HG03280 (cell line): Measurements from ENCODE around the gene HP.
"Not testable (repeated sequence)": the region's sequence is repeated elsewhere in the genome, so short reads cannot be mapped to it uniquely, and the experiment has no call there.

Experiments
- ATAC-seq: cut with Tn5 transposase; IDR thresholded peaks from one replicate; pipeline ENCODE4 v1.9.1; 2021; ENCODE audit warnings: mild to moderate bottlenecking, moderate library complexity; ENCODE audit not compliant: unreplicated experiment

Gene HP, protein sequence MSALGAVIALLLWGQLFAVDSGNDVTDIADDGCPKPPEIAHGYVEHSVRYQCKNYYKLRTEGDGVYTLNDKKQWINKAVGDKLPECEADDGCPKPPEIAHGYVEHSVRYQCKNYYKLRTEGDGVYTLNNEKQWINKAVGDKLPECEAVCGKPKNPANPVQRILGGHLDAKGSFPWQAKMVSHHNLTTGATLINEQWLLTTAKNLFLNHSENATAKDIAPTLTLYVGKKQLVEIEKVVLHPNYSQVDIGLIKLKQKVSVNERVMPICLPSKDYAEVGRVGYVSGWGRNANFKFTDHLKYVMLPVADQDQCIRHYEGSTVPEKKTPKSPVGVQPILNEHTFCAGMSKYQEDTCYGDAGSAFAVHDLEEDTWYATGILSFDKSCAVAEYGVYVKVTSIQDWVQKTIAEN

GRCh38 chr16:72054254-72054847, at the start of gene HP:
TSS of gene HP (plus strand) at chr16:72054505. CDS start at chr16:72054653, 148 bp downstream.
- not testable (repeated sequence) for ATAC-seq

DNA sequence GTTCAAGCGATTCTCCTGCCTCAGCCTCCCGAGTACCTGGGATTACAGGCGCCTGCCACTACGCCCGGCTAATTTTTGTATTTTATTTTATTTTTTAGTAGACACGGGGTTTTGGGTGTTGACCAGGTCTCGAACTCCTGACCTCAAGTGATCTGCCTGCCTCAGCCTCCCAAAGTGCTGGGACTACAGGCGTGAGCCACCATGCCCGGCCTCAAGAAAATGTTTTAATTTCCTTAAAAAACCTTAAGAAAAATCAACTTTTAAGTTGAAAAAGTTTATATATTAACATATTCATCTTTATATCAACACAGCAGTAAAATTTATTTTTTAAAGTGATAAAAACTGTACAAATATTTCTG, 46.3 kb upstream of the HP start:
- not testable (repeated sequence) for ATAC-seq

DNA sequence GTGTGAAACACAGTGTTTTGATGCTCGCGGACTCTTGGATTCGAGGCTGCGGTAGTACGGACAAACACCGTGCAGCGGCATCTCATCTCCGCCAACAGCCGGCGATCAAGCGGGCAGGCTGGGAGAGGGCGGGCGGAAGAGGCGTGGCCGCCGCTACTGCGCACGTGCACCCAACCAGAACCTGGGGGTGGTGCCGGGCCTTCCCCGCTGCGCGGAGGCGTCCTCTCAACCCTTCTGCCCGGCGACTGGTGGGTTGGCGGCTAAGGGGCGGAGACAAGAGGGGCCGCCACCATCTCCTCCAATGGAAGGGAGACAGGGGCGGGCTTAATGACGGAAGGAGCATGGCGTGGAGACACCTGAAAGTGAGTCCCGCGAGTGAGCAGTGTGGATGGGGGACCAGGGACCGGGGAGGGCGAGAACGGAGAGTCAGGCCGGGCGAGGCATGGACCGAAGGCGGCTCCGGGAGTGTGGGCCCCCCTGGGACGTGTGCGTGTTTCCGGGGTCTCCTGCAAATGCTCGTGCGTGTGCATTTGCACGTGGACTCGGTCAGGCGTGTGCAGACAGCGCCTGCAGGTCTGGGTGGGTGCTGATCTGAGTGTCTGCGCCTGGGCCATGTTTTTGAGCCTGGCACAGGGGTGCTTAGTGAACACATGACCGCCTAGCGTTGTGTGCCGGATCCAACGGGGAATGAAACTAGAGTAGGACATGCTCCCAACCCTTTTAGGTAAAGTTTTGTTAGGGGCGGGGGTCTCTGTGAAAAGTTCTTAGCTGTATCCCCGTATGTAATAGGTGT, 45.7 kb upstream of the HP start, which contains the start of gene DHODH:
DHODH (plus strand) TSS at position 321 of the 793 bp plus-strand sequence; CDS start at position 342, 21 bp downstream.
- peak; percentile 99 for ATAC-seq

GRCh38 chr16:72009779-72010178, 44.5 kb upstream of the HP start:
- ATAC-seq = no peak

DNA sequence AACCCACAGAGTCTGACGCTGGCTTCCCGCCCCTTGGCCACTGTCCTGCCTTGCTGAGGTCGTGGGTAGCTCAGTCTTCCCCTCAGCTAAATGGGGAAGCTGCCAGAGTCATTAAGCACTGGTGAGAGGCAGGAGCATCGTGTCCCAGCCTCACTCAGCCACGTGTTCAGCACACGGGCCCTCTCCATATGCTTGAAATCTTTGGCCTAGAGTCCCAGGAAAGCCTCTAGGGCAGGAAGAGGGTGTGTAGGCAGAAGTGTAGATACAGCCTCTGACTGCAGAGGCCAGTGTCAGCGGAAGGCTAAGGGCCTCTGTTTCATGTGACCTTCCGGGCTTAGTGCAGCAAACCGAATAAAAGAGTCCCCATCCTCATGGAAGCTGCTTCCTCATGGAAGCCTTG, 41.7 kb upstream of the HP start:
- ATAC-seq = no peak

DNA sequence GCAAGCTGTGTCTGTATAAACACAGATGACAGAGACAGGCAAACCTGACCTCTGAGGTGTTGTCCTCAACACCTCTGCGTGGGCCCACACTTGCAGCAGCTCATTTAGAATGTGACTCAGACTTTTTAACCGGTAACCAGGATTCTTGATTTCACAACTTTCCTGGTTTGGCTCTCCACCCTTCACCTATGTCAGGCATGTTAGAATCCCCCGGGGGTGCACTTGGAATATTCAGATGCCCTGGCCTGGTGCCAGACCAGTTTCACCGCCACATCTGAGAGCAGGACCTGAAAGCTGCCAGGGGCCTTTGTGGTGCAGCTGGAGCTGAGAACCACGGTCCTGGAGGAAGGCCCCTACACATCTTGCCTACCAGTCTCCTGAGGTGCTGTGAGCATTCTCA, 40.9 kb upstream of the HP start:
- ATAC-seq = no peak

- ATAC-seq = no peak
Measured at GRCh38 chr16:72013888-72014581, 40.3 kb upstream of the HP start.

- no peak for ATAC-seq
Measured at GRCh38 chr16:72014675-72015074, 39.6 kb upstream of the HP start.

- ATAC-seq = no peak
Measured at GRCh38 chr16:72015124-72015523, 39.2 kb upstream of the HP start.

DNA sequence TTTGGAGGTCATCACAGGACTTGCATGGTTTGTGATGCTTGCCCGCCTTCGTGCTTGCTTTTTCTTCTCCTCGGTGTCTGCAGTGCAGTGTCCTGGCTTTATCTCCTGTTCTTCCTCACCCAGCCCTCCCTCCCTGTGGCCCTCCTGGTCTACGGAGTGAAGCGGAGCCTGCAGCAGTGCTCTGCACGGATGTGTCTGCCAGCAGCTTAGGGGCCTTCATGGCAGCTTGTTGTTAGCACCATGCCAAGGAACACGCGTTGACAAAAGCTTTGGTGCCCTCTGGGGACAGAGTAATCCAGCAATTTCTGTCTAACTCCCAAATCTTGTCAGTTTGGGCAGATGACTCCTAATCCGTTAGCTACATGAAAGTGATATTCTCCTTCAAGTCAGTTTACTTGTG, 35.8 kb upstream of the HP start:
- no peak for ATAC-seq

DNA sequence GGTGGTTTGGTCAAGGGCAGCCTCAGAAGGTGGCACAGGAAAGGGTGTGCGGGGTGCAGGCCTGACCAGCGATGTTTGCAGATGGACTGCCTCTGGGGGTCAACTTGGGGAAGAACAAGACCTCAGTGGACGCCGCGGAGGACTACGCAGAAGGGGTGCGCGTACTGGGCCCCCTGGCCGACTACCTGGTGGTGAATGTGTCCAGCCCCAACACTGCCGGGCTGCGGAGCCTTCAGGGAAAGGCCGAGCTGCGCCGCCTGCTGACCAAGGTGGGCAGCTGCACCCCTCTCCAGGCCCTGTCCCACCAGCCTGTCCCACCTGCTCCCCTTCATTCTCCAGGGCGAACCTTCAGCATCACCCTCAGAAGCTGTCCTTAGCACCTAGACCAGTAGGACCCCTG, 33.3 kb upstream of the HP start:
- ATAC-seq = no peak

- no peak for ATAC-seq
Measured at GRCh38 chr16:72022127-72022526, 32.2 kb upstream of the HP start.

GRCh38 chr16:72023962-72024361, 30.3 kb upstream of the HP start:
- no peak for ATAC-seq

- no peak for ATAC-seq
Measured at GRCh38 chr16:72024862-72025382, 29.4 kb upstream of the HP start.

GRCh38 chr16:72025404-72026114, 28.7 kb upstream of the HP start:
- ATAC-seq = no peak

DNA sequence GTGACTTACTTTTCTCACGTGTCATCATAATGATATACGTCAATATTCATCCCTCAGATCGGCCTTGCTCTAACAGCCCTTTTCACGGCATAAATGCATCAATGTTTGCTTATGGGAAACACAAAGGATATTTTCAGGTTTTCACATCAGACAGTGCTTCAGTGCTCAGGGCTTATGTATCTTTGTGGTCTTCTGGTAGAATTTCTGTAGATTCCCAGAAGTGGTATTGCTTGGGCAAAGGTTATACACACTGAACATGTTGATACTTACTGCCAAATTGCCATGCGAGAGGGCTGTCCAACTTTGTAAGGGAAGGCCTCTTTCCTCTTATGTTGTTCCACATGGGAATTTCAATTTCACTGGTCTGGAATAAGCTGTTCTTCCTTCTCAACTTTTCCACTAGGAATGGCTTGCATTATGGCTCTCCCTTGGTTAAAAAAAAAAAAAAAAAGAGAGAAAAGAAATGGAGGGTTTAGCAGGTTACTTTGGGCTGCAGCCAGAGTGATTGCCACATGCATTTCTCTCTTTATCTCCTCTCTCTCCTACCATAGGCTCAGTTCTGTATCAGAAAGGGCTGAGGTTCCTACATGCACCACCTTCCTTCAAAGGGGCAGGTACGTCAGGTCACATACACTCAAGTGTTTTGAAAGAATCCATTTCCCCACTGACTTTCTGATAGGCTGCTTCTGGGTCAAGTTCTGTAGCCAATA, 26.5 kb upstream of the HP start:
- no peak for ATAC-seq

DNA sequence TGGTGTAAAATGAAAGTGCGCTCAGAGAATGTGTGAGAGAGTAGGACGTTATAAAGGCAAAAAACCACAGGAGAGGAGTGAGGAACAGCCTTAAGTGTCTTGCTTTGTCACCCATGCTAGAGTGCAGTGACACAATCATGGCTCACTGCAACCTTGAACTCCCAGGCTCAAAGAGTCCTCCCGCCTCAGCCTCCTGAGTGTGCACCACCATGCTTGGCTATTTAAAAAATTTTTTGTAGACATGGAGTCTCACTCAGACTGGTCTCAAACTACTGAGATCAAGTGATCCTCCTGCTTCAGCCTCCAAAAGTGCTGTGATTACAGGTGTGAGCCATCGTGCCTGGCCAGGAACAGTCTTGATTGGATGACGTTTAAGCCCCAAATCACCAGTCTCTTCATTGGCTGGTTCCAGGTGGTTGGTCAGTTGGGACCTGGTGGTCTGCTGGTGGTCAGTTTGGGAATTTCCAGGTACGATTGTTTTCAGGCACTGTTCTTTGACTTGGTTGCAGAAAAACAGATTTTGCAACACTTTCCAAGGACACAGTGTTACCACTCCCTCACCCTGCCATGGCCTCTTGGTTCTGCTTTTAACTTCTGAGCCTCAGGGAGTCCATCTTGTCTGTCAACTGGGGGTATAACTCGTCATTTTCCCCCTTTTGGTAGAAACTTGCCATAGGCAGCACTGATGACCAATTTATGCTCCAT, 24.6 kb upstream of the HP start:
- ATAC-seq = no peak

- ATAC-seq = no peak
Measured at GRCh38 chr16:72033437-72033836, 20.9 kb upstream of the HP start.

DNA sequence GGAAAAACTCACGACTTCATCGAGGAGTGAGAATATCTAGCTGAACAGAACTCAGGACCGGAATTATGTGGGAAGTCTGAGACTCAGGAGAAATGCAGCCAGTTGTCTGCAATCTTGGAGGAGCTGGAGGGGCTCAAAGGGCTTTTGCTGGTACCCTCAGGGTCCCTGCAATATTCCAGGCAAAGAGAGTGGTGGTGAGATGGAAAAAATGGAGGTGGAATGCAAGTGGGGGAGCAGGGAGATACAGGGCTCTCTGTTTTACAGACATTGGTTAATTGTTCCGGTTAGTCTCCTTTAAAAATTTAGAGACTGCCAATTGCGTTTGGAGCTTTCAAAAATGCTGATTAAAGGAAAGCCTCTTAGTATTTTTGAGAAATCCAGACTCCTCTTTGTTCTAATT, 18.2 kb upstream of the HP start:
- ATAC-seq = no peak
